Ovary (tissue), 9 donors: ENCODE measurements around the gene CLK4. TPM values are rescaled to one million over a fixed set of nuclear protein-coding genes. Genes with fewer than 3 reads are reported as not detected.

ENCODE experiments used
- DNase-seq, 5 donors: peaks; one replicate each; pipeline ENCODE4 v3.0.0-alpha.2; 2019 to 2020
- H3K27ac ChIP-seq, 2 donors: fragments of 200-600 bp; one replicate each; pipeline versions ENCODE4 v1.5.1 to v1.8.0; 2019 to 2022
- H3K27me3 ChIP-seq: fragments of 200-600 bp; one replicate; pipeline ENCODE4 v1.8.0; 2022
- H3K36me3 ChIP-seq: fragments of 200-600 bp; sonication (generic); one replicate; pipeline ENCODE4 v1.5.1; 2019
- H3K4me1 ChIP-seq: one replicate; pipeline ENCODE4 v1.8.1; 2013; ENCODE audit warnings: mild to moderate bottlenecking, moderate library complexity; ENCODE audit not compliant: insufficient read depth
- H3K4me3 ChIP-seq: fragments of 200-600 bp; sonication (generic); one replicate; pipeline ENCODE4 v1.5.1; 2017
- H3K9me3 ChIP-seq, 2 donors: fragments of 200-600 bp in 1 of 2; sonication (generic) in 1 of 2; one replicate each; pipeline versions ENCODE4 v1.5.1 to v1.8.1; 2013 to 2019; ENCODE audit warnings: mild to moderate bottlenecking in 1 of 2, moderate library complexity in 1 of 2
- EP300 ChIP-seq: sonication (generic); formaldehyde crosslinking; IDR thresholded peaks from one replicate; pipeline ENCODE4 v1.6.1; 2017; ENCODE audit warnings: antibody characterized with exemption
- POLR2A ChIP-seq: fragments of 450-650 bp; IDR thresholded peaks from one replicate; pipeline ENCODE4 v1.6.1; 2017; ENCODE audit warnings: antibody characterized with exemption, mild to moderate bottlenecking, moderate library complexity
- WGBS, 3 donors: extraction: QIAGEN DNeasy Blood & Tissue Kit in 1 of 3; methylation state at CpG; one replicate each; pipeline versions ENCODE4 v1.1.5 to v1.1.7; 2013 to 2017; 5-methylcytosine and 5-hydroxymethylcytosine counted together
- intact Hi-C, 4 donors: fragments of 100-400 bp; cut with DNase I; formaldehyde crosslinking; loops; one replicate each; pipeline versions ENCODE4 v1.11.0 to v1.15.1; 2022 to 2023
- polyA plus RNA-seq, 2 donors: library from polyadenylated mRNA; stranded (reverse); fragments of 200-250 nt in 1 of 2; fragments of 350-450 nt in 1 of 2; fragmentation: Illumina TruSeq in 1 of 2; extraction: RNeasy Lipid Tissue Mini Kit (QIAGEN cat#74804) in 1 of 2; gene quantifications; one replicate each; pipeline ENCODE4 v1.2.3, GENCODE V29; 2013 to 2014
- total RNA-seq, 7 donors: library from RNA; depleted of rRNA in 2 of 7; stranded (reverse); fragments of >200 nt in 2 of 7; fragmentation: NEBNext Ultra II Directional in 3 of 7; extraction: Animal tissue kit (Norgen Biotek cat#: 25700) in 3 of 7; gene quantifications; one replicate each; pipeline versions ENCODE4 v1.1.0 to v1.2.4, GENCODE V29; 2016 to 2023
- TF ChIP-seq, protein P1 (sequence below), 3 donors: fragments of 450-650 bp in 2 of 3; fragments of 200-600 bp in 1 of 3; IDR thresholded peaks; one replicate each; pipeline versions ENCODE4 v1.5.1 to v1.8.0; 2016 to 2022; ENCODE audit warnings: antibody characterized with exemption in 3 of 3, mild to moderate bottlenecking in 1 of 3
- donor health status: DM: no; HTN: no; CAD: no; lungs with moderate emphysema.
- donor health status: DM: no; HTN: no; CAD: no.
- donor health status: Bipolar disorder and iron deficiency.
- donor health status: DM: yes; HTN: yes; CAD: no.
- donor health status: DM: no; HTN: no; CAD: no.
- donor health status: DM: yes; HTN: yes; CAD: no.

CLK4 gene
- total and polyA plus RNA-seq, 9 donors: 21.2 to 40.1 (median 25.5) TPM

DNA sequence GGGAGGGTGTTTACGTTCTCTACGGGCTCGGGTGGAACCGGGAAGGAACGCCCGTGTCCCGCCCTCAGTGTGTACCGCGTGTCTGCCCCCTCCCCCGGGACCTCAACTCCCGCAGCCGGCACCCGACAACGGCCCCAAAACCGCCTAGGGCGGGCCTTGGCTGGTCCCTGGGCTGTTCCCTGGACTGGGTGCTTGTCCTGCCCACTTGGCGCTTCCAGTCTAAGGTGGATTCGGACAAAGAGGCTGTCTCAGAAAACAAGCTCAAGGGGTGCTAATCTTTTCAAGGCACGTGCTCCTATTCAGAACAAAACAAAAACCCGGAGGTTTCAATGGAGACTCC lies 379 bp upstream of the CLK4 start:
- TF ChIP-seq, protein P1, sequence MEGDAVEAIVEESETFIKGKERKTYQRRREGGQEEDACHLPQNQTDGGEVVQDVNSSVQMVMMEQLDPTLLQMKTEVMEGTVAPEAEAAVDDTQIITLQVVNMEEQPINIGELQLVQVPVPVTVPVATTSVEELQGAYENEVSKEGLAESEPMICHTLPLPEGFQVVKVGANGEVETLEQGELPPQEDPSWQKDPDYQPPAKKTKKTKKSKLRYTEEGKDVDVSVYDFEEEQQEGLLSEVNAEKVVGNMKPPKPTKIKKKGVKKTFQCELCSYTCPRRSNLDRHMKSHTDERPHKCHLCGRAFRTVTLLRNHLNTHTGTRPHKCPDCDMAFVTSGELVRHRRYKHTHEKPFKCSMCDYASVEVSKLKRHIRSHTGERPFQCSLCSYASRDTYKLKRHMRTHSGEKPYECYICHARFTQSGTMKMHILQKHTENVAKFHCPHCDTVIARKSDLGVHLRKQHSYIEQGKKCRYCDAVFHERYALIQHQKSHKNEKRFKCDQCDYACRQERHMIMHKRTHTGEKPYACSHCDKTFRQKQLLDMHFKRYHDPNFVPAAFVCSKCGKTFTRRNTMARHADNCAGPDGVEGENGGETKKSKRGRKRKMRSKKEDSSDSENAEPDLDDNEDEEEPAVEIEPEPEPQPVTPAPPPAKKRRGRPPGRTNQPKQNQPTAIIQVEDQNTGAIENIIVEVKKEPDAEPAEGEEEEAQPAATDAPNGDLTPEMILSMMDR (IDR thresholded peaks at IDR 0.05): no peak
- TF ChIP-seq EP300: no peak
- TF ChIP-seq POLR2A: no peak
- Histone ChIP-seq H3K36me3 (no peaks in the 10 kb centered on the region), H3K27ac (peak overlapping the region; percentile 26 to 95), H3K27me3 (no peaks in the 10 kb centered on the region), H3K4me3 (peak overlapping the region; percentile 74), H3K9me3 (no peaks in the 10 kb centered on the region), H3K4me1 (peaks cover 3% of the 10 kb centered on the region)
- 2 to 5% (median 2%) methylated on average over 13 to 20 of the region's 20 CpGs for WGBS, 3 donors
- no peak for DNase-seq
- intact Hi-C loops: loop anchor here in 1 of 4 donors (5.0 kb wide), 1 partner anchor 235 kb away; no protein-coding TSS in a partner anchor

DNA sequence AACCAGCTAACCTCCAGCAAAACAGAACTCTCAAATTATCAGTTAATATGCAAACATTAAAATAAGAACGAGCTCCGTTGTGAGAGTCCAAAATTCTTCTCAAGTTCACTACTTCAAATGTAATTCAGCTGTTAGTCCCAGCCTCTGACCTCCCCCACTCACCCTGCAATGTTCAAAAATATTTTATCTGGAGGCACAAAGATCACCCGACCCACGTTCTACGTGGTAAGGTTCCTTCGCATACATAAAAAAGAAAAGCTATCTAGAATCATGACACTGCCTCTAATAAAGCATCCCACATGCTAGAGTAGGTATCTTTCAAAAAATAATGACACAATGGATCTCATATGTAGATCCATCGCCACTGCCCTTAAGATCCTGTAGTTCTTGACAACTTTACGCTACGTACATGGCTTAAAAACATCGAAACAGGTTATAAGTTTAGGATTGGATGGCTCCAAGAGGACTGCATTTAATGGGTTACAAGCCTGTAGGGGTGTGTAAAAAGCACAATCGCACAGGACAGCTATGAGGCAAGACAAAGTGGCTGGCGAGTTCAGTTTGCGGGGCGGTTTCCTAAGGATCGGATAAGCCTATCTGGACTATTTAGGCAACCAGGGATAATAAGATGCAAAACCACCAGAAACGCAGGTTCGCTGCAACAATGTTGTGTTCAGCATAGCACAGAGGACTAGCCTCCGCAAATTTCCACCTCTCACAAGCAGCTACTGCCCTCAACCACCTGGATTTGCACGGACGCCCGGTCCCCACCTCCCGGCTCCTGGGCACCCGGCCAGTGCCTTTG lies 969 bp downstream of the CLK4 start:
- H3K27me3 ChIP-seq: no peaks in the 10 kb centered on the region

DNA sequence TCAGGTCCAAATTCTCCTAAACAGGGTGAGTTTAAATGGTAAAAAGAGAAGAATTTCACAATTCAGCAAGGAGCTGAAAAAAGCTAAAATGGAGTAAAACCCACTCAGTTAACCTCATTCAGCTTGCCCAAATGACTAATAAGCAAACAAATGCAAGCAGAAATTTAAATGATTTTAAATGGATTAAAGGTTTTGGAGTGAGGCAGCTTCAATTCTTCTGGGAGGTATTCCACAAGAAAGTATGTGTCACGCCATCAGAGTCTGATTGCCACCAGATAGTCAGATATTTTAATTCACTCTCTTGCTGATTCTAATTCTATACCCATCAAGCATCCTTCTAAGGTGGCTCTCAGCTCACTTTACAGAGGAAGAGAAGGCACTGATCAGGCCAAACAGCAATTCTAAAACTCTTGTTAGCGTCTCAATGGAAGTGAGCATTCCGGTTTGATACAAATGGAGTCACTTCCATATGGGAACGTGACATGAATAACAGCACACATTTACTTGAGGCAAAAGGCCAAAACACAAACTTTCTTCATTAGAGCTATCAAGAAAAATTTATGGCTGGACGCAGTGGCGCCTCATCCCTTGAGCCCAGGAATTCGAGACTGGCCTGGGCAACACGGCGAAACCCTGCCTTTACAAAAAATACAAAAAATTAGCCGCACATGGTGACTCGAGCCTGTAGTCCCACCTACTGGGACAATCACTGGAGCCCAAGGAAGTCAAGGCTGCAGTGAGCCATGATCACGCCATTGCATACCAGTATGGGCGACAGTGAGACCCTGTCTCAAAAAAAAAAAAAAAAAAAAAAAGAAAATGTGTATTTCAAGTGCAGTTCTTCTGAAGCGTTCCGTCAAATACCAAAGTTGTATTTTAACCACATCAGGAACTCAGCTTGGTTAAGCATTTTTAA lies 2.0 kb downstream of the CLK4 start:
- no peak for DNase-seq
- WGBS, 3 donors: 11 to 15% (median 14%) methylated on average over 15 of the region's 15 CpGs
- H3K4me1 ChIP-seq: peaks cover 3% of the 10 kb centered on the region
- TF ChIP-seq EP300 (no peak), POLR2A (no peak)
- TF ChIP-seq, protein P1 (IDR thresholded peaks at IDR 0.05): no peak
- peak overlapping the region; percentile 74 for H3K4me3 ChIP-seq
- no peak overlapping the region for H3K27ac ChIP-seq
- H3K9me3 ChIP-seq: no peaks in the 10 kb centered on the region
- no peaks in the 10 kb centered on the region for H3K36me3 ChIP-seq
- no peaks in the 10 kb centered on the region for H3K27me3 ChIP-seq
- intact Hi-C loops: loop anchor here in 1 of 4 donors (5.0 kb wide), 1 partner anchor 237 kb away; no protein-coding TSS in a partner anchor

More for the DNA sequence above, 969 bp downstream of the CLK4 start:
- peak overlapping the region; percentile 95 for H3K27ac ChIP-seq
- WGBS, 3 donors: 0 to 1% (median 0%) methylated on average over 23 of the region's 23 CpGs
- peak overlapping the region; percentile 74 for H3K4me3 ChIP-seq
- intact Hi-C loops: loop anchor here in 1 of 4 donors (5.0 kb wide), 1 partner anchor 236 kb away; no protein-coding TSS in a partner anchor
- no peak for DNase-seq
- peaks cover 3% of the 10 kb centered on the region for H3K4me1 ChIP-seq
- no peaks in the 10 kb centered on the region for H3K36me3 ChIP-seq
- no peaks in the 10 kb centered on the region for H3K9me3 ChIP-seq
- TF ChIP-seq EP300: no peak
- TF ChIP-seq, protein P1 (IDR thresholded peaks at IDR 0.05): no peak
- TF ChIP-seq POLR2A: no peak

DNA sequence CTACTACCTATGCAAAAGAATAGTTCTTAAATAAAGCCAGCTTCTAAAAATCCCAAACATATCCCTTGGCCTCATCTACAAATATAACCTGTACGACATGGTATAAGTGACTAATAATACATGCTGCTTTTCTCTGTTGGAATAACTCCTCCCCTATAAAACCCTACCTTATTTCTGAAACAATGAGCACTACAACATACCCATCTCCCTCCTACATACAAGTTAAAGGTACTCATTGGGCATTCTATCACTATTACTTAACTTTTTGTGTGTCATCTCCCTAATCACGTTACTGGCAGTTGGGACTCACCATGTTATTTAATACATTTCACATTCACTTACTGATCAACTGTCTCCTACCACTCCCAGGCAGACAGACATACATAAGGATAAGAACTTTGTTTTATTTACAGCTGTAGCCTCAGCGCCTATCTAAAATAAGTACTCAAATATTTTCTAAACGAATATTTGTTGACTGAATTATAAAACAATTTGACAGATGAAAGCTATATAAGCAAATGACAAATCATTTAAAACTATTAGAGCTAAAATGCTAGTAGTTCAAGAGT lies 4.1 kb downstream of the CLK4 start:
- TF ChIP-seq, protein P1 (IDR thresholded peaks at IDR 0.05): no peak
- no peak for TF ChIP-seq EP300
- no peak for TF ChIP-seq POLR2A
- no peaks in the 10 kb centered on the region for H3K9me3 ChIP-seq
- no peaks in the 10 kb centered on the region for H3K36me3 ChIP-seq
- 66 to 75% (median 66%) methylated on average over 4 of the region's 4 CpGs for WGBS, 3 donors
- H3K4me1 ChIP-seq: peaks cover 9% of the 10 kb centered on the region
- intact Hi-C loops: no loop called here
- no peak overlapping the region for H3K27ac ChIP-seq
- H3K4me3 ChIP-seq: no peak overlapping the region
- H3K27me3 ChIP-seq: no peaks in the 10 kb centered on the region
- no peak for DNase-seq
